Osteoblast (primary cell): Measurements from ENCODE around the gene TMOD1. TPM values are rescaled to one million over a fixed set of nuclear protein-coding genes. Genes with fewer than 3 reads are reported as not detected.
A peak's percentile ranks its signal among the peaks of the same experiment; 100 is the strongest.

ENCODE experiments used
- DNase-seq: peaks from one replicate; pipeline ENCODE4 v3.0.0; 2011; ENCODE audit warnings: low spot score, mixed read lengths; ENCODE audit not compliant: insufficient read length; ENCODE audit errors: missing footprints
- H2AFZ ChIP-seq: 2 replicates; pipeline ENCODE4 v1.6.0; 2011; ENCODE audit warnings: mild to moderate bottlenecking, low read length
- H3K27ac ChIP-seq: 2 replicates; pipeline ENCODE4 v1.5.1; 2011; ENCODE audit warnings: mild to moderate bottlenecking, low read depth, low read length, moderate library complexity
- H3K27me3 ChIP-seq: 2 replicates; pipeline ENCODE4 v1.6.0; 2012; ENCODE audit warnings: mild to moderate bottlenecking, control low read depth, inconsistent platforms, low read length, moderate library complexity; ENCODE audit not compliant: insufficient read depth
- H3K36me3 ChIP-seq: 2 replicates; pipeline ENCODE4 v1.5.1; 2011; ENCODE audit warnings: mild to moderate bottlenecking, low read length, control low read depth, moderate library complexity; ENCODE audit not compliant: insufficient read depth
- H3K4me1 ChIP-seq: 2 replicates; pipeline ENCODE4 v1.5.1; 2011; ENCODE audit warnings: mild to moderate bottlenecking, low read length, control low read depth, moderate library complexity; ENCODE audit not compliant: insufficient read depth
- H3K4me2 ChIP-seq: 2 replicates; pipeline ENCODE4 v1.6.0; 2011; ENCODE audit warnings: mild to moderate bottlenecking, low read length; ENCODE audit not compliant: insufficient read depth
- H3K4me3 ChIP-seq: fragments of 200-600 bp; sonication (generic); 3 replicates; pipeline ENCODE4 v1.5.1; 2012; ENCODE audit warnings: mild to moderate bottlenecking, low read length, inconsistent platforms; ENCODE audit not compliant: insufficient read depth
- H3K79me2 ChIP-seq: 2 replicates; pipeline ENCODE4 v1.6.0; 2012; ENCODE audit warnings: mild to moderate bottlenecking, low read length, control low read depth, inconsistent platforms; ENCODE audit not compliant: insufficient read depth
- H3K9me3 ChIP-seq: 2 replicates; pipeline ENCODE4 v1.5.1; 2011; ENCODE audit warnings: low read depth, low read length, control low read depth
- H4K20me1 ChIP-seq: 2 replicates; pipeline ENCODE4 v1.6.0; 2012; ENCODE audit warnings: mild to moderate bottlenecking, low read length, control low read depth; ENCODE audit not compliant: insufficient read depth
- CTCF ChIP-seq: IDR thresholded peaks from 2 replicates; pipeline ENCODE4 v1.5.1; 2011; ENCODE audit warnings: mild to moderate bottlenecking, low read depth, low read length, moderate library complexity; ENCODE audit errors: extremely low read depth
- total RNA-seq: library from RNA; depleted of rRNA; stranded (reverse); fragments of >200 nt; gene quantifications from 2 replicates; pipeline ENCODE4 v1.2.3, GENCODE V29; 2012

Gene TMOD1
- total RNA-seq, 1 donor, result not detected

GRCh38 chr9:97462914-97463313, 38.6 kb upstream of the TMOD1 start:
- no peak overlapping the region for H2AFZ ChIP-seq
- no peak overlapping the region for H3K4me3 ChIP-seq
- H3K4me2 ChIP-seq, result no peak overlapping the region
- H3K27ac ChIP-seq, result no peak overlapping the region
- no peaks in the 10 kb centered on the region for H3K4me1 ChIP-seq
- no peak for TF ChIP-seq CTCF
- no peaks in the 10 kb centered on the region for H3K9me3 ChIP-seq
- H4K20me1 ChIP-seq, result no peaks in the 10 kb centered on the region
- no peaks in the 10 kb centered on the region for H3K36me3 ChIP-seq
- no peak for DNase-seq
- H3K79me2 ChIP-seq, result no peaks in the 10 kb centered on the region
- no peaks in the 10 kb centered on the region for H3K27me3 ChIP-seq

- Histone ChIP-seq H3K9me3 (no peaks in the 10 kb centered on the region), H3K27me3 (no peaks in the 10 kb centered on the region), H2AFZ (no peak overlapping the region), H3K79me2 (no peaks in the 10 kb centered on the region), H4K20me1 (no peaks in the 10 kb centered on the region), H3K4me1 (no peaks in the 10 kb centered on the region), H3K4me2 (no peak overlapping the region), H3K4me3 (no peak overlapping the region), H3K27ac (no peak overlapping the region), H3K36me3 (no peaks in the 10 kb centered on the region)
- peak; percentile 81 for DNase-seq
- TF ChIP-seq CTCF, result peak; percentile 84
These were observed 32.6 kb upstream of the TMOD1 start for GRCh38 chr9:97468658-97469448.

GRCh38 chr9:97470076-97470475, 31.4 kb upstream of the TMOD1 start:
- no peaks in the 10 kb centered on the region for H4K20me1 ChIP-seq
- no peak for DNase-seq
- no peak overlapping the region for H3K4me3 ChIP-seq
- no peak overlapping the region for H3K4me2 ChIP-seq
- H3K79me2 ChIP-seq, result no peaks in the 10 kb centered on the region
- H3K27me3 ChIP-seq, result no peaks in the 10 kb centered on the region
- no peaks in the 10 kb centered on the region for H3K36me3 ChIP-seq
- no peak overlapping the region for H2AFZ ChIP-seq
- H3K27ac ChIP-seq, result no peak overlapping the region
- no peak for TF ChIP-seq CTCF
- H3K4me1 ChIP-seq, result no peaks in the 10 kb centered on the region
- H3K9me3 ChIP-seq, result no peaks in the 10 kb centered on the region

- Histone ChIP-seq H4K20me1 (no peaks in the 10 kb centered on the region), H2AFZ (no peak overlapping the region), H3K9me3 (no peaks in the 10 kb centered on the region), H3K4me3 (no peak overlapping the region), H3K79me2 (no peaks in the 10 kb centered on the region), H3K36me3 (no peaks in the 10 kb centered on the region), H3K4me1 (no peaks in the 10 kb centered on the region), H3K27me3 (no peaks in the 10 kb centered on the region), H3K4me2 (no peak overlapping the region), H3K27ac (no peak overlapping the region)
- no peak for TF ChIP-seq CTCF
- DNase-seq, result no peak
These were observed 27.7 kb upstream of the TMOD1 start for GRCh38 chr9:97473717-97474116.
